HG03108 (cell line): ENCODE results near the gene SHANK2.

Source experiments
- ATAC-seq: cut with Tn5 transposase; IDR thresholded peaks from one replicate; pipeline ENCODE4 v1.9.1; 2021; ENCODE audit warnings: moderate library complexity; ENCODE audit not compliant: unreplicated experiment

Gene SHANK2

GRCh38 chr11:71223081-71223405, 29.3 kb downstream of the SHANK2 start:
- ATAC-seq, result no peak

- ATAC-seq, result no peak
These were observed 29.9 kb downstream of the SHANK2 start for GRCh38 chr11:71222318-71223080.

GRCh38 chr11:71221821-71222220, 30.6 kb downstream of the SHANK2 start:
- ATAC-seq, result no peak

GRCh38 chr11:71221201-71221600, 31.2 kb downstream of the SHANK2 start:
- ATAC-seq, result no peak

GRCh38 chr11:71218789-71219499, 33.4 kb downstream of the SHANK2 start:
- no peak for ATAC-seq

- ATAC-seq, result no peak
These were observed 36.9 kb downstream of the SHANK2 start for GRCh38 chr11:71215425-71215965.

- ATAC-seq, result no peak
These were observed 37.6 kb downstream of the SHANK2 start for GRCh38 chr11:71214553-71215424.

- ATAC-seq, result no peak
These were observed 38.5 kb downstream of the SHANK2 start for GRCh38 chr11:71213696-71214552.

- no peak for ATAC-seq
These were observed 39.4 kb downstream of the SHANK2 start for GRCh38 chr11:71212871-71213559.

- no peak for ATAC-seq
These were observed 40.7 kb downstream of the SHANK2 start for GRCh38 chr11:71211631-71212030.

- no peak for ATAC-seq
These were observed 41.5 kb downstream of the SHANK2 start for GRCh38 chr11:71210861-71211260.

GRCh38 chr11:71209656-71210055, 42.7 kb downstream of the SHANK2 start:
- no peak for ATAC-seq

GRCh38 chr11:71209181-71209580, 43.2 kb downstream of the SHANK2 start:
- ATAC-seq, result no peak

- no peak for ATAC-seq
These were observed 44.2 kb downstream of the SHANK2 start for GRCh38 chr11:71208011-71208774.

GRCh38 chr11:71207563-71207962, 44.8 kb downstream of the SHANK2 start:
- no peak for ATAC-seq

GRCh38 chr11:71206186-71206585, 46.2 kb downstream of the SHANK2 start:
- ATAC-seq, result no peak

- ATAC-seq, result no peak
These were observed 47.4 kb downstream of the SHANK2 start for GRCh38 chr11:71204748-71205664.

GRCh38 chr11:71204294-71204693, 48.1 kb downstream of the SHANK2 start:
- no peak for ATAC-seq
